ENCODE measurements around the gene GCKR. TPM values are rescaled to one million over a fixed set of nuclear protein-coding genes. Genes with fewer than 3 reads are reported as not detected.
A peak's percentile ranks its signal among the peaks of the same experiment; 100 is the strongest.

The GCKR gene
- total and polyA plus RNA-seq, 2 of the 13 experiments (the other 11 are each of a cell fraction or from before 2014, with no cell fraction given), result 15.2 to 48.3 TPM

DNA sequence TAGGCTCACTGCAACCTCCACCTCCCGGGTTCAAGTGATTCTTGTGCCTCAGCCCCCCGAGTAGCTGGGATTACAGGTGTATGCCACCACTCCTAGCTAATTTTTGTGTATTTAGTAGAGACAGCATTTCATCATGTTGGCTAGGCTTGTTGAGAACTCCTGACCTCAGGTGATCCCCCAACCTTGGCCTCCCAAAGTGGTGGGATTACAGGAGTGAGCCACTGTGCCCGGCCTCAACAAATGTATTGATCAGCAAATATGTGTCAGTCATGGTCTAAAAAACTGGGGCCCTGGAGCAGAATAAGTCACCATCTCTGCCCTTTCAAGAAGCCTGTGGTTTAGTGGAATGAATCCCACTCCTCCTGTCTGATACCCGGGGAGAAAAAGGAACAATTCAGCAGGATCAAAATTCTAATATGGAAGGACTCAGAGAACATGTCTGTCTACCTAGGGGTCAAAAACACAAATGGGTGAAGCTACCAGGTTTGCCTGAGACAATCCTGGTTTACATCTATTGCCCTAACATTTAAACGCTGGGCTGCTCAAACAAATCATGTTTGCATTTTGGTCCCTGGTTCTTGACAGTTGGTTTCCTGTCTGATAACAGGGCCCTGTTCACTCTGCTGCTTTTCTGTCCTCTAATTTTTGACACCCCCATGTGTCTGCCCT is 21.6 kb downstream of the GCKR start (continued):
- TF ChIP-seq, protein P1, sequence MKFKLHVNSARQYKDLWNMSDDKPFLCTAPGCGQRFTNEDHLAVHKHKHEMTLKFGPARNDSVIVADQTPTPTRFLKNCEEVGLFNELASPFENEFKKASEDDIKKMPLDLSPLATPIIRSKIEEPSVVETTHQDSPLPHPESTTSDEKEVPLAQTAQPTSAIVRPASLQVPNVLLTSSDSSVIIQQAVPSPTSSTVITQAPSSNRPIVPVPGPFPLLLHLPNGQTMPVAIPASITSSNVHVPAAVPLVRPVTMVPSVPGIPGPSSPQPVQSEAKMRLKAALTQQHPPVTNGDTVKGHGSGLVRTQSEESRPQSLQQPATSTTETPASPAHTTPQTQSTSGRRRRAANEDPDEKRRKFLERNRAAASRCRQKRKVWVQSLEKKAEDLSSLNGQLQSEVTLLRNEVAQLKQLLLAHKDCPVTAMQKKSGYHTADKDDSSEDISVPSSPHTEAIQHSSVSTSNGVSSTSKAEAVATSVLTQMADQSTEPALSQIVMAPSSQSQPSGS (CRISPR knock-in tag; IDR thresholded peaks at IDR 0.05), result no peak
- TF ChIP-seq PLRG1 (conservative IDR thresholded peaks at IDR 0.05) (no peak), XRCC5 (optimal IDR thresholded peaks at IDR 0.05; ENCODE audit: low read length) (no peak), NR1H2 (CRISPR knock-in tag; IDR thresholded peaks at IDR 0.05; ENCODE audit: borderline replicate concordance, low read depth) (no peak), SNRNP70 (IDR thresholded peaks at IDR 0.05; ENCODE audit: low read depth, low read length) (no peak), RFX5 (IDR thresholded peaks at IDR 0.05; ENCODE audit: low read depth, low read length) (no peak), ZNF430 (CRISPR knock-in tag; IDR thresholded peaks at IDR 0.05) (no peak), NFKB2 (CRISPR knock-in tag; IDR thresholded peaks at IDR 0.05; ENCODE audit: borderline replicate concordance) (no peak), ZNF616 (CRISPR knock-in tag; IDR thresholded peaks at IDR 0.05; ENCODE audit: low read depth) (no peak), MAFK (conservative IDR thresholded peaks at IDR 0.05 in 1 of 2, IDR thresholded peaks at IDR 0.05 in 1 of 2; ENCODE audit: low read length in 2 of 2) (peak; percentile 38 to 56; a peak in 2 of 4 replicates), SOX6 (IDR thresholded peaks at IDR 0.05) (no peak), SOX6 (CRISPR knock-in tag; IDR thresholded peaks at IDR 0.05) (peak; percentile 83), ZNF207 (IDR thresholded peaks at IDR 0.05; ENCODE audit: borderline replicate concordance) (no peak), TRIM24 (CRISPR knock-in tag; IDR thresholded peaks at IDR 0.05) (no peak), TEAD3 (CRISPR knock-in tag; optimal IDR thresholded peaks at IDR 0.05; ENCODE audit: borderline replicate concordance) (no peak), CBFB (CRISPR knock-in tag; IDR thresholded peaks at IDR 0.05) (no peak), RXRB (CRISPR knock-in tag; IDR thresholded peaks at IDR 0.05; ENCODE audit: borderline replicate concordance) (peak; percentile 49; the same call in 1 of the 2 replicates)
- TF ChIP-seq, protein P2, sequence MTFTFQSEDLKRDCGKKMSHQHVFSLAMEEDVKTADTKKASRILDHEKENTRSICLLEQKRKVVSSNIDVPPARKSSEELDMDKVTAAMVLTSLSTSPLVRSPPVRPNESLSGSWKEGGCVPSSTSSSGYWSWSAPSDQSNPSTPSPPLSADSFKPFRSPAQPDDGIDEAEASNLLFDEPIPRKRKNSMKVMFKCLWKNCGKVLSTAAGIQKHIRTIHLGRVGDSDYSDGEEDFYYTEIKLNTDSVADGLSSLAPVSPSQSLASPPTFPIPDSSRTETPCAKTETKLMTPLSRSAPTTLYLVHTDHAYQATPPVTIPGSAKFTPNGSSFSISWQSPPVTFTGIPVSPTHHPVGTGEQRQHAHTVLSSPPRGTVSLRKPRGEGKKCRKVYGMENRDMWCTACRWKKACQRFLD (CRISPR knock-in tag; IDR thresholded peaks at IDR 0.05; ENCODE audit: borderline replicate concordance), result no peak
- TF ChIP-seq, protein P3, sequence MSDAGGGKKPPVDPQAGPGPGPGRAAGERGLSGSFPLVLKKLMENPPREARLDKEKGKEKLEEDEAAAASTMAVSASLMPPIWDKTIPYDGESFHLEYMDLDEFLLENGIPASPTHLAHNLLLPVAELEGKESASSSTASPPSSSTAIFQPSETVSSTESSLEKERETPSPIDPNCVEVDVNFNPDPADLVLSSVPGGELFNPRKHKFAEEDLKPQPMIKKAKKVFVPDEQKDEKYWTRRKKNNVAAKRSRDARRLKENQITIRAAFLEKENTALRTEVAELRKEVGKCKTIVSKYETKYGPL (CRISPR knock-in tag; IDR thresholded peaks at IDR 0.05), result no peak
- TF ChIP-seq, protein P4, sequence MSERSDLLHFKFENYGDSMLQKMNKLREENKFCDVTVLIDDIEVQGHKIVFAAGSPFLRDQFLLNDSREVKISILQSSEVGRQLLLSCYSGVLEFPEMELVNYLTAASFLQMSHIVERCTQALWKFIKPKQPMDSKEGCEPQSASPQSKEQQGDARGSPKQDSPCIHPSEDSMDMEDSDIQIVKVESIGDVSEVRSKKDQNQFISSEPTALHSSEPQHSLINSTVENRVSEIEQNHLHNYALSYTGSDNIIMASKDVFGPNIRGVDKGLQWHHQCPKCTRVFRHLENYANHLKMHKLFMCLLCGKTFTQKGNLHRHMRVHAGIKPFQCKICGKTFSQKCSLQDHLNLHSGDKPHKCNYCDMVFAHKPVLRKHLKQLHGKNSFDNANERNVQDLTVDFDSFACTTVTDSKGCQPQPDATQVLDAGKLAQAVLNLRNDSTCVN (CRISPR knock-in tag; IDR thresholded peaks at IDR 0.05; ENCODE audit: borderline replicate concordance), result no peak
- TF ChIP-seq, protein P5, sequence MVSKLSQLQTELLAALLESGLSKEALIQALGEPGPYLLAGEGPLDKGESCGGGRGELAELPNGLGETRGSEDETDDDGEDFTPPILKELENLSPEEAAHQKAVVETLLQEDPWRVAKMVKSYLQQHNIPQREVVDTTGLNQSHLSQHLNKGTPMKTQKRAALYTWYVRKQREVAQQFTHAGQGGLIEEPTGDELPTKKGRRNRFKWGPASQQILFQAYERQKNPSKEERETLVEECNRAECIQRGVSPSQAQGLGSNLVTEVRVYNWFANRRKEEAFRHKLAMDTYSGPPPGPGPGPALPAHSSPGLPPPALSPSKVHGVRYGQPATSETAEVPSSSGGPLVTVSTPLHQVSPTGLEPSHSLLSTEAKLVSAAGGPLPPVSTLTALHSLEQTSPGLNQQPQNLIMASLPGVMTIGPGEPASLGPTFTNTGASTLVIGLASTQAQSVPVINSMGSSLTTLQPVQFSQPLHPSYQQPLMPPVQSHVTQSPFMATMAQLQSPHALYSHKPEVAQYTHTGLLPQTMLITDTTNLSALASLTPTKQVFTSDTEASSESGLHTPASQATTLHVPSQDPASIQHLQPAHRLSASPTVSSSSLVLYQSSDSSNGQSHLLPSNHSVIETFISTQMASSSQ (IDR thresholded peaks at IDR 0.05; ENCODE audit: low read depth), result no peak
- TF ChIP-seq, protein P5 (CRISPR knock-in tag; IDR thresholded peaks at IDR 0.05; ENCODE audit: borderline replicate concordance), result 0 out of 2 replicates have a peak, but pooled peaks have one; percentile 22

All from HepG2 (cell line).